Natural killer cell (primary cell): Measurements from ENCODE around the gene WFIKKN2. TPM values are rescaled to one million over a fixed set of nuclear protein-coding genes. Genes with fewer than 3 reads are reported as not detected.
A peak's percentile ranks its signal among the peaks of the same experiment; 100 is the strongest.

ENCODE experiments used
- ATAC-seq, 3 donors: fragments of 150-1000 bp in 2 of 3; fragments of 200-7000 bp in 1 of 3; cut with Tn5 transposase; 1 replicate in 1 of 3; 2 replicates in 2 of 3; pipeline ENCODE4 v1.10.0; 2021; ENCODE audit warnings: mild to moderate bottlenecking in 2 of 3, moderate library complexity in 2 of 3
- DNase-seq, 2 donors: peaks; one replicate each; pipeline versions ENCODE4 v3.0.0 to v3.0.0-alpha.2; 2013 to 2021; ENCODE audit warnings: mixed read lengths in 1 of 2
- H3K27ac ChIP-seq: one replicate; pipeline ENCODE4 v1.5.1; 2013; ENCODE audit warnings: mild to moderate bottlenecking, low read length
- H3K27me3 ChIP-seq: one replicate; pipeline ENCODE4 v1.6.1; 2013; ENCODE audit warnings: low read length; ENCODE audit not compliant: control insufficient read depth, insufficient read depth
- H3K36me3 ChIP-seq: one replicate; pipeline ENCODE4 v1.6.1; 2013; ENCODE audit warnings: low read length; ENCODE audit not compliant: control insufficient read depth, insufficient read depth
- H3K4me1 ChIP-seq: one replicate; pipeline ENCODE4 v1.6.1; 2013; ENCODE audit warnings: low read length; ENCODE audit not compliant: control insufficient read depth, insufficient read depth
- H3K4me3 ChIP-seq: one replicate; pipeline ENCODE4 v1.5.1; 2013; ENCODE audit warnings: low read length
- H3K9me3 ChIP-seq: one replicate; pipeline ENCODE4 v1.6.1; 2013; ENCODE audit warnings: low read length; ENCODE audit not compliant: control insufficient read depth, insufficient read depth
- H3K27ac Mint-ChIP-seq, 2 donors: one replicate each; pipeline ENCODE4 v1.8.0; 2022; ENCODE audit warnings: mild to moderate bottlenecking in 2 of 2, mixed read lengths in 2 of 2, moderate library complexity in 1 of 2
- H3K27me3 Mint-ChIP-seq, 2 donors: one replicate each; pipeline ENCODE4 v1.8.0; 2022; ENCODE audit warnings: low read depth in 2 of 2, mixed read lengths in 2 of 2
- H3K36me3 Mint-ChIP-seq: one replicate; pipeline ENCODE4 v1.8.0; 2022; ENCODE audit warnings: mixed read lengths
- H3K4me1 Mint-ChIP-seq, 2 donors: one replicate each; pipeline ENCODE4 v1.8.0; 2022; ENCODE audit warnings: mixed read lengths in 2 of 2
- H3K4me3 Mint-ChIP-seq: one replicate; pipeline ENCODE4 v1.8.0; 2022; ENCODE audit warnings: mild to moderate bottlenecking, moderate library complexity, mixed read lengths
- H3K9me3 Mint-ChIP-seq, 2 donors: one replicate each; pipeline ENCODE4 v1.8.0; 2022; ENCODE audit warnings: mixed read lengths in 2 of 2
- CTCF ChIP-seq: fragments of 200-600 bp; IDR thresholded peaks from one replicate; pipeline ENCODE4 v1.8.0; 2022; ENCODE audit warnings: antibody characterized with exemption
- WGBS: methylation state at CpG from one replicate; pipeline ENCODE4 v1.1.7; 2013; ENCODE audit warnings: missing lambda C conversion rate; ENCODE audit not compliant: insufficient coverage; 5-methylcytosine and 5-hydroxymethylcytosine counted together
- intact Hi-C: fragments of 100-400 bp; cut with micrococcal nuclease; formaldehyde crosslinking; loops from one replicate; pipeline ENCODE4 v1.14.2; 2022
- total RNA-seq, 4 donors: library from RNA; stranded (reverse); fragments of 120-200 nt in 1 of 4; gene quantifications; one replicate each; pipeline versions ENCODE4 v1.2.3 to v1.2.4, GENCODE V29; 2013 to 2022

The WFIKKN2 gene
- total RNA-seq, 3 donors from 2014 or later (not counting 1 experiment from before 2014, with no cell fraction given): not detected

GRCh38 chr17:50841949-50842354 lies 6.6 kb downstream of the WFIKKN2 start:
- Histone ChIP-seq H3K27ac (no peak overlapping the region), H3K4me3 (no peak overlapping the region), H3K36me3 (no peaks in the 10 kb centered on the region), H3K4me1 (peaks cover 3% of the 10 kb centered on the region), H3K9me3 (no peaks in the 10 kb centered on the region), H3K27me3 (no peaks in the 10 kb centered on the region)
- ATAC-seq (peak in 2 of 3 donors; percentile 60 to 70), DNase-seq (peak; percentile 41 to 72)
- Mint-ChIP-seq H3K27ac (no peak overlapping the region), H3K4me1 (no peaks in the 10 kb centered on the region), H3K4me3 (no peak overlapping the region), H3K36me3 (no peaks in the 10 kb centered on the region), H3K9me3 (no peaks in the 10 kb centered on the region), H3K27me3 (no peaks in the 10 kb centered on the region)
- intact Hi-C loops: loop anchor here (2.0 to 5.0 kb wide), 2 partner anchors 60 to 295 kb away; partner anchors contain the start of gene SPATA20
- WGBS: 6% methylated on average over 7 of the region's 8 CpGs
- peak; percentile 51 for TF ChIP-seq CTCF

- ATAC-seq: no peak
- H3K27me3 ChIP-seq: no peaks in the 10 kb centered on the region
- no peak overlapping the region for H3K4me3 ChIP-seq
- no peak overlapping the region for H3K27ac ChIP-seq
- TF ChIP-seq CTCF: no peak
- no peaks in the 10 kb centered on the region for H3K36me3 ChIP-seq
- Mint-ChIP-seq H3K4me3 (no peak overlapping the region), H3K36me3 (no peaks in the 10 kb centered on the region), H3K9me3 (no peaks in the 10 kb centered on the region), H3K27ac (no peak overlapping the region), H3K27me3 (no peaks in the 10 kb centered on the region), H3K4me1 (no peaks in the 10 kb centered on the region)
- DNase-seq: no peak
- H3K9me3 ChIP-seq: no peaks in the 10 kb centered on the region
- peaks cover 3% of the 10 kb centered on the region for H3K4me1 ChIP-seq
- 75% methylated on average over 9 of the region's 9 CpGs for WGBS
- intact Hi-C loops: loop anchor here (2.0 to 5.0 kb wide), 2 partner anchors 60 to 296 kb away; partner anchors contain the start of gene SPATA20
These were observed 7.2 kb downstream of the WFIKKN2 start for GRCh38 chr17:50842506-50843149.

GRCh38 chr17:50843150-50843905 lies 7.9 kb downstream of the WFIKKN2 start:
- no peak overlapping the region for H3K27ac Mint-ChIP-seq
- no peak overlapping the region for H3K4me3 Mint-ChIP-seq
- Histone ChIP-seq H3K36me3 (no peaks in the 10 kb centered on the region), H3K9me3 (no peaks in the 10 kb centered on the region), H3K27ac (no peak overlapping the region), H3K4me1 (peaks cover 3% of the 10 kb centered on the region), H3K4me3 (no peak overlapping the region), H3K27me3 (no peaks in the 10 kb centered on the region)
- H3K9me3 Mint-ChIP-seq: no peaks in the 10 kb centered on the region
- H3K36me3 Mint-ChIP-seq: no peaks in the 10 kb centered on the region
- no peak for DNase-seq
- no peak for ATAC-seq
- no peaks in the 10 kb centered on the region for H3K4me1 Mint-ChIP-seq
- intact Hi-C loops: loop anchor here (2.0 to 5.0 kb wide), 2 partner anchors 61 to 297 kb away; partner anchors contain the start of gene SPATA20
- no peak for TF ChIP-seq CTCF
- 88% methylated on average over 14 of the region's 16 CpGs for WGBS
- no peaks in the 10 kb centered on the region for H3K27me3 Mint-ChIP-seq
